ENCODE results near the gene AHRR.
"Not testable (repeated sequence)": the region's sequence is repeated elsewhere in the genome, so short reads cannot be mapped to it uniquely, and the experiment has no call there.

The AHRR gene

DNA sequence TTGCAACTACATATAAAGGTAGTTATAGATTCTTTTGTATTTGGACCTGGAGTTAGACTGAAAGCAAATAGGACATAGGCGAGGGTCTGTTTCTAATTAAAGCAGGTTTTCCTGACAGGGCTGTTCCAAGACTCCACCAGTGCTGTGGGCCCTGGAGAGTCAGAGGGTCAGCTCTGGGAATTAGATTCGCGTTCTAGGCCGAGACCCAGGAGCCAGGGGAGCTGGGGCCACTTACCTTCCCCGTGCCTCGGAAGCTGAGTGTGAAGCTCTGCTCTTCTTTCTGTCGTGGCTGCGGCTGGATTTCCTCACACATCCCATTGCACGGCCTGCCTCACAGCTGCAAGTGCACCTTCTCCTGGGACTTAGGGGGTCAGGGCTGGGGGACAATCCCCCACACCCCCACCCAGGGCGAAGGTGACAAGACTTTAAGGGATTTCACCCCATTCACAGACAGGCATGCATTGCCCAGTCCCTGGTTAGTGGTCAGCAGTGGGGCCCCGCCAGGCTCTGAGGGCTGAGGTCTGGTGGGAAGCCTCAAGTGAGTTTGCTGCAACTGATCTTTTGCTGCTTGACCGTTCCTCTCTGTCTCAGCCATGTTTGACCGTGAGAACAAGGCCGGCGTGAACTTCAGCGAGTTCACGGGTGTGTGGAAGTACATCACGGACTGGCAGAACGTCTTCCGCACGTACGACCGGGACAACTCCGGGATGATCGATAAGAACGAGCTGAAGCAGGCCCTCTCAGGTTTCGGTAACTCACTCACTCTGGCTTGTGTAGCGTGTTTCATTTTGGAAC, 15.3 kb upstream of the AHRR start:
- DNase-seq, result no peak

DNA sequence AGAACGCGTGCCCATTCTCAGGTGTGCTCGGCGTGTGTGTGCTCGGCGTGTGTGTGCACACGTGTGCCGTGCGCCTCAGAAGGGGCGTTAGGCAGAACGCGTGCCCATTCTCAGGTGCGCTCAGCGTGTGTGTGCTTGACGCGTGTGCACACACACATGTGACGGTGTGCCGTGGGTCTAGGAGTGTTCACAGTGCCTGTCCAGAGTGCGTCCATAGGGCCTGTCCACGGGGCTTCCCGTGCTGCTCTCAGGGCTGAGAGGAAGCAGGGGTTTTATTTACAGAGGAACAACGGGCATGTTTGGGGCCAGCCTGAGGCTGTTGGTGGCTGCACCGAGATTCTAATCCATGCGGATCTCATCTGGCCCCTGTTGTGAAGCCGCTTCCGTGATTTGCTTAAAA, 14.2 kb upstream of the AHRR start:
- no peak for DNase-seq

DNA sequence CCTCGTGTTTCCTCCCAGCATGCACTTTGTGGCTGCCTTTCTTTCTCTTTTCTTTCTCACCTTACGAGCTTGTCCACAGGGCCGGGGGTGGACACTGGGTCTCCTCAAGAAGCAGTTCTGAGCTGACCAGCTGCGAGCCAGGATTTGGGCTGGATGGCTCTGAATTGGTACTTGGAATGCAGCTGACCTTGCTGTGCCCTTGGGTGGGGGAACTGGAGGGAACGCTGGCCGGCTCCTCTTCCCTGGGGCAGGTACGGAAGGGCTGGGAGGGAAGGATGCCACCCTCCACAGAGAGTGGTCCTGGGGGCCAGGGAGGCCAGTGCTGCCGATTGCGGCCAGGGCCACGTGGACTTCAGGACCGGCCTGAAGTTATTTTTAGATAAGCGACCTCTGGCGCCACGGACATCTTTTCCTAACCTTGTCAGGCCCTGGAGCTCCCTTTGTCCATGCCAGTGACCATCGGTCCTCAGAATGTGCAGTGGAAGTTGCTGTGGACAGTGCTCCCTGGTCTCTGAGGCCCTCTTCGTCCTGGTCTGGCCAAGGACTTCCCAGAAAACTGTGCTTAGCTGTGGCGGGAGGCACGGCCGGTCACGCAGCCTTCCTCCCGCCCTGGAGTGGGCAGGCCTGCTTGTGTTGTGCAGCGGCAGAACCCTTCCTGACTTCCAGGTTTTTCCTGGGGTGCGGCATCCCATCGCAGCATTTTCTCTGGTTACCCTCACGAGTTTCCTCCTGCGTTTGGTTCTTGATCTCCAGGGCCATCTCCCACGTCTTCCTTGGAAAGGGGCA, 13.5 kb upstream of the AHRR start:
- DNase-seq, result no peak

DNA sequence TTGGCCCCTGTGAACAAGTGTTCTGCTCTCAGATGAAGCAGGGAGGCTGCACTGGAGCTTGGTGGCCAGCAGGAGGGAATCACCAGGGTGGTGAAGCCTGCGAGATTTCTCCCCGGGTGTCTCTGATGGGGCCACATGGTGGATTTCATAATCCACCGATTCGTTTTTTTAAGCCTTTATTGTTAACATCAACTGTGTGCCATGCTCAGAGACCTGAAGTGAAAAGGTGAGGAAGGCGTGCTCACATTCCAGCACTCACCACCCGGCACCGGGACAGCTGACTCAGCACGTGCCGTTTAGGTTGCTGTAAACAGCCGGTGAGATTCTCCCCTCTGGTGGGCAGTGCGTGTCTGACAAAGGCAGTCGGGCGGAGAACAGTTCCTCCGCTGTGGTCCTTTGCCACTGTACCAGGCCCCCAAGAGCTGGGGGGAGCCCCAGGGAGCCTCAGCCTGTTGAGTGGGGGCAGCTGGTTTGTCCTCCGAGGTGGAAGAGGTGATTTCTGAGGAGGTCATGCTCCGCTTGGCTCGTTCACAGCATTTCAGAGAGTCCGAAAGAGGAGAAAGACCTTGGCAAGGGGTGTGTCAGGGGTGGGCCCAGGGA, 12.7 kb upstream of the AHRR start:
- no peak for DNase-seq

DNA sequence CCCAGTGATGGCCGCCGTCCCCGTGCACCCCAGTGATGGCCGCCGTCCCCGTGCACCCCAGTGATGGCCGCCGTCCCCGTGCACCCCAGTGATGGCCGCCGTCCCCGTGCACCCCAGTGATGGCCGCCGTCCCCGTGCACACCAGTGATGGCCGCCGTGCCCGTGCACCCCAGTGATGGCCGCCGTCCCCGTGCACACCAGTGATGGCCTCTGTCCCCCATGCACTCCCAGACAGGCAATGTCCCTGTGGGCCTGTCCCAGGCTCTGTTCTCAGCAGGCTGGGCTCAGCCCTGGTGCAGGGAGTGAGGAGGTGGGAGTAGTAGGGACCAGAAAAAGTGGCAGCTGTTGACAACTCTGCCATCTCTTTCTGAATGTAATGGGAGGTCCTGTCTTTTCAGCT, 11.7 kb upstream of the AHRR start:
- not testable (repeated sequence) for DNase-seq

DNA sequence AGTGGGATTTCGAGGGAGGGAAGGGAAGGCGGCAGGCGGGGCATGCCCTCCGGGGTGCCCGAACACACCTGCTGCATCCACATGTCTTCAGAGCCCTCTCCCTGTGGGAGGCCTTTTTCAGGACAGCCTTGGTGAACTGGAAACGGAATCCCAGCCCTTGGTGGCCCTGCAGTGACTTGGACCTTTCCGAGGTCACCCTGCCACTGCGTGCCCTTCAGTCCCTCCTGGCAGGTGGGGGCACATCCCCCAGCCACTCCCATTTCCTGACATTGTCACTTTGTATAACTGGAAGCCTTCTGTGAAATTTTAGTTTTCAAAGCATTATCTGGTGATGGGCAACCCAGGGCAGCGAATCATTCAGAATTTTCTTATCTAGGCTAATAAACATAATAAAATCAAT, 11.0 kb upstream of the AHRR start:
- DNase-seq, result no peak

DNA sequence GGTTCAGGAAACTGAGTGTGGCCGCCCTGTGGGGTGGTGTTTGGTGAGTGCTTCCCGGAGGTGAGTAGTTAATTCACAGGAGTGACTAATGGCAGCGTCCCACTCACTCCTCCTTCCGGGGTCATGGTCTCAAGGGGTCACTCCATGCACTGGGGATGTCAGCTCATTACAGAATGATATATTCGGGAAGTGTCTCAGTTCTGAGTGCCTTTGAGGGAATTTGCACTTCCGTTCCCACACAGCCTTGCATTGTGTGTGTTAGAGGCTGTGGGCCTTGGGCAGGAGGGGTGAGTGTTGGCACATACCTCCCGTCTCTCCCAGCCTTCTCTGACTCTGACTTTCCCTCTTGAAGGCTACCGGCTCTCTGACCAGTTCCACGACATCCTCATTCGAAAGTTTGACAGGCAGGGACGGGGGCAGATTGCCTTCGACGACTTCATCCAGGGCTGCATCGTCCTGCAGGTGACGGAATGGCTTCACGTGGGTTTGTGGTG, 10.5 kb upstream of the AHRR start:
- DNase-seq, result no peak

DNA sequence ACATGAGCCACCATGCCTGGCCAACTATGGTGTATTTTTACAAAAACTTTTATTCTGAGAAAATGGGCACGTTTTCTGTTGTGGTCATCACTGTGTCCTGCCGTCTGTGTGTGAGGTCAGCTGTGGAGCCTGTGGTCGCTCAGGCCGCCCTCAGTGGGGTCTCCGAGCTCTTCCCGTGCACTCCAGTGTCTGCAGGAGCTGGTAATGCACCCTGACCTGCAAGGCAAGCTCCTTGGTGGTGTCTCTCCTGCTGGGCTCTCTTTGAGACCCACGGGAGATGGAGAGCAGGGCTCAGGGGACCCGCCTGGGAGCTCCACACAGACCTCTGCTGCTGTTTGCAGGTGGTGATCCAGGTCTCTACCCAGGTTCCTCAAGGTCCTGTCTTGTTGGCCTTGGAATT, 9.6 kb upstream of the AHRR start:
- no peak for DNase-seq

DNA sequence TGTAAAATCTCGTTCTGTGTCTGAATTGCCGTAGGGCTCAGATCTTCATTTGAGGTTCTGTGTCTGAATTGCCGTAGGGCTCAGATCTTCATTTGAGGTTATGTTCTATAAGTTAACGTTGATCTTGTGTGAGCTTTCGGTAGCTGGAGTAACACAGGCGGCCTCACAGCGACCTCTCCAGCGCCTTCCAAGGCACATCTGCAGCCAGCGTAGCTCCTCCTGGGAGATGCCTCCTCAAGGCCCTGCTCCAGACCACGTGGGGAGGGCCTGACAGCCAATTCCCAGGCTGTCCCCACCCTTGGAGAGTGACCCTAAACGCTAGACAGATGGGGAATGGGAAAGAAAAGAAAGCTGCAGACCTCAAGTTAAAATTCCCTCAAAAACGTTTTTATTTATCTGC, 8.7 kb upstream of the AHRR start:
- no peak for DNase-seq

DNA sequence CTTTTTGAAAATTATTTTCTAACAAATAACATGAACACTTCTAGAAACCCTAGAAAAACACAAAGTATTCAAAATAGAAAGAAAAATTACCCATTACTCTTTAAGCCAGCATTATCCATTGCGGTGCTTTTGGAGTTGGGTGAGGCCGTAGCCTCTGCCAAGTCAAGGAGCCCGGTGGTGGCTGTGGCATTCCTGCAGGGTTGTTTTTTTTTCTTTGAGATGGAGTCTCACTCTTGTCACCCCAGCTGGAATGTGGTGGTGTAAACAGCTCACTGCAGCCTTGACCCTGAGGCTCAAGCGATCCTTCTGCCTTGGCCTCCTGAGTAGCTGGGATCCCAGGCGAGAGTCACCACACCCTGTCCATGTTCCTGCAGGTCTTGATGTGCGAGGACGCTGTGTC, 8.2 kb upstream of the AHRR start:
- DNase-seq, result no peak

DNA sequence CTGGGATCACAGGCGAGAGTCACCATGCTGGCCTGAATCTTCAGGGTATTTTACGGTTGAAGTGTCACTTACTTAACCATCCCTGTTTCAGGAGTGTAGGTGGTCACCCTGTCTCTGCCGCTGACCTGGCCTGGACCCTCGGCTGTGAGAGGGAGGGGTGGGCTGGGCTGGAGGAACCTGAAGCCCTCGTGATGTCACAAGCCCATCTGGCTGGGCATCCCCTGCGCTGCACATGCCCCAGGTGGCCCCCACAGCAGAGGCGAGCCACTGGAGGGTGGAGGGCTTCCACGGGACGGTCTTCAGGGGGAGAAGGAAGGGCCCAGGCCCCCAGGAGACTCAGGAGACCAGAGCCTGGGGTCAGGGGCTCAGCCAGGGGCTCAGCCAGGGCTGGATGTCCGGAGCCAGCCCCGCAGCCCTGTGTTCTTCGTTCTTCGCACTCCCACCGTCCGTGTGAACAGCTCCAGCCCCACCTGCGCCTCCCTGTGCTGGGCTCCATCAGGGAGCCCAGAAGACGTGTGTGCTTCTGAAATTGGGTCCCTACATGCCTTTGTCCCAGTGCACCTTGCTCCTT, 7.6 kb upstream of the AHRR start:
- DNase-seq, result no peak

DNA sequence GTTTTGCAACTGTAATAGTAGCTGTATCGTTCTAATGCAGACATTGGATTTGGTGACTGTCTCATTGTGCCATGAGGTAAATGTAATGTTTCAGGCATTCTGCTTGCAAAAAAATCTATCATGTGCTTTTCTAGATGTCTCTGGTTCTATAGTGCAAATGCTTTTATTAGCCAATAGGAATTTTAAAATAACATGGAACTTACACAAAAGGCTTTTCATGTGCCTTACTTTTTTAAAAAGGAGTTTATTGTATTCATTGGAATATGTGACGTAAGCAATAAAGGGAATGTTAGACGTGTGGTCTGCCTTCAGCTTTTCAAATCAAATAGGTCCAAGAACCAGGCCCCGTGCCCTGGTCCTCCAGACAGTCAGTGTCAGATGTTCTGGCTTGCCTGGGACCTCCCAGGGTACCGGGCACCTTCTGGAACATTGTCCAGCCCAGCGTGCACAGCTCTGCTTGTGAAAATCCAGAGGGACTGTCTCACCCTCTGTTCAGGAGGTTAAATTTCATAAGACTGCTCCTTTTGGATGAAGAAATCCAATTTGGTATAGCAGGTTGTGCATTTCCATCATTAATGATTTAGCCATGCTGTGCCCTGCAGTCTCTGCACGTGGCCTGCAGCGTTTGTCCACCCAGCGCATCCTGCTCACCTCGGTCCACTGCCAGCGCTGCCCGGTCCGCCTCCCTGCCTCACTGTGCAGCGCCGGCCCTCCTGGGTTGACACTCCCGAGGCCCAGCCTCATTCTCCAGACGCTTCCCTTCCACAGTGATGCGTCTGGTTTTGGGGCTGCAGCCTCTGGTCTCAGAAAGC, 6.6 kb upstream of the AHRR start:
- no peak for DNase-seq

DNA sequence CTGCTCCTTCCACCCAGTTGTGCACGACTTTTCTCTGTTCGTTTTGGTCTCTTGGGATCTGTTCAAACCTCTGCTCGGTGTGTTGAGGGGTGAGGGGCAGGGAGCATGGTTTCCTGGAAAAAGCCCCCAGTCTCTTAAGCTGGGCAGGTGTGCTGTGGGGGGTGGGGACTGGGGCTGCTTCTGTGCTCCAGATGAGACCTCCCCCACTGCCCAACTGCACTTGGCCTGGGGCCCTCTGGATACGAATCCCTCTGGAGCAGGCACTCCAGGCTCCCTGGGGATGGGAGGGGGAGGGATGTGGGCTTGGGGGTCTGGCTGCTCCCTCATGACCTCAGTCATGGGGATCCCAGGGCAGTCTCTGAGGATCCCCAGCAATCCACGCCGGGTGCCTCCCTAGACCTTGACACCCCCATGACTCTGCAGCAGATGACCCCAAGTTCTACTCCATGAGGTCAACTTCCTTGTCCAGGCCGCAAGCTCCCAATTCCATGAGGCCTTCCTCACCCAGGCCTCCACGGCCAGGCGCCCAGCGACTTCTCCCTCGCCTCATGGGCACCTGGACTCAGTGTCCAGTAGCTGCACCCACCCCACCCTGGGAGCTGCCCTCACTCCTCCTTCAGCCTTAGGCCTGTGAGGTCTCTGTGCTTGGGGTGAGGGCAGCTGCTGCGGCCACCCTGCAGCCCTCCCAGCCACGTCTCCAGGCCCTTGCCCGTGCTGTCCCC, 5.9 kb upstream of the AHRR start:
- DNase-seq, result no peak

DNA sequence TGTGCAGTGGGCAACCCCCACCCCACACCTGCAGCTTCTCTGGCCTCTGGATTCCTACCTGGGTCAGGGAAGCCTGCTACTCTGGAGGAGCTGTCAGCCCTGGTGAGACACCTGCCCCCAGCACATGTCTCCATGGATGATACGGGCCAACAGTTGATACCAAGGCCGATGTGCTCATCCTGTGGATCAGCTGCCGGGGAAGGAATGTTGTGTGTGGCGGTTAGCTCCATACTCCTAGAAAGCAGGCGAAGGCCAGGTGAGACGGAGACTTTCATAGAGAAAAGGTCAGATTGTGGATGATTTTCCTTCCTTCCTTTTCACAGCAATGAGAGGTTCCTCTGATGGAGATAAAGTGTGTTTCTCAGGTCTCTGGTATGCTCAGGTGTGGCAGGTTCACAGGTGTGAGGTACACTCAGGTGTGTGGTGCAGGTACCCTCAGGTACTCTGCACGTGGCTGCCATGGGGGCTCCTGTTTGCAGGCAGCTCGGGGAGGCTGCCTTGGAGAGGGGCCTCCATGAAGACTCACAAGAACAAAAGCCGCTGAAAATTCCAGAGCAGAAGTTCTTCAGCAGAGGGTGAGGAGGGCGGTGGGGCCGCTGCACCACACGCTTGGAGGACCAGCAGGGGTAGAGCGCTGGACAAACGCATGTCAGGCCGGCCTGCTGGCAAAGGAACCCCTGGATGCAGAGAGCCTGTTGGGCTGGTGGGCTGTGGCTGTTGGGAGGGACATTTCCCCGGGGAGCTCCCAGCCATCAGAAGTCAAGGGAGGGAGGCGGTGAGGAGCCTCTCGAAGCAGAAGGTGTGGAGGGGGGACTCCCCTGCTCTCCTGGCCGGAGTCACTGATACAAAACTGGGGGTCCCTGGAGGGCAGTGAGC, 5.1 kb upstream of the AHRR start:
- no peak for DNase-seq

DNA sequence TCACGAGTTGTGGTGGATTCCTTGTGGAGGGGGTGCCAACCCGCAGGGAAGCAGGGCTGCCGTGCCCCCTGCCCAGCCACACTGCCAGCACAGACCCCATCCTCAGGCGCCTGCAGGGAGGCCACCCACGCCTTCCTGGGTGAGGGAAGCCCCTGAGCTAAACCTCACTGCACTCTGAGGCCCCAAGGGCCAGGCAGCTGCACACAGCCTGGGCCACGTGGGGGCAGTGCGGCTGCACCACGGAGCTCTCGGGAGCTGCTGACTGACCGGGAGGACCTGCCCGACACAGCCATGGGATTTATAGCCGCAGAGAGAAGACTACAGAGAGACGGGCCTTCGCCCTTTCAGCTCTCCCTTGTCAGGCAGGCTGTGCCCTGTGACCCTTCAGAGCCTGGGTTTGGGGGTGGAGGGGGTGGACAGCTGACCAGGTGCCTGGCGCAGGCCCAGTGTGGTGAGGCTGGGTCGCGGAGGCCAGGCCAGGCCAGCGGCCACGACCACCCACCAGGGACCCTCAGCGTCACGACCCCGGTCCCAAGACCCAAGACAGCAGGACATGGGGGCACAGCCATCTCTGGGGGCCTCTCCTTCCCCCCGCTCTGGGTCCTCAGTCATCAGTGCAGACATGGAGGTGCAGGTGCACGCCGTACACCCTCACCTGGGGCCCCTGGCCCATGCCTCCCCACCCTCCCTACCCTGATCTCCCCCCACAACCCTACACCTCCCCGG, 4.3 kb upstream of the AHRR start:
- DNase-seq, result no peak

DNA sequence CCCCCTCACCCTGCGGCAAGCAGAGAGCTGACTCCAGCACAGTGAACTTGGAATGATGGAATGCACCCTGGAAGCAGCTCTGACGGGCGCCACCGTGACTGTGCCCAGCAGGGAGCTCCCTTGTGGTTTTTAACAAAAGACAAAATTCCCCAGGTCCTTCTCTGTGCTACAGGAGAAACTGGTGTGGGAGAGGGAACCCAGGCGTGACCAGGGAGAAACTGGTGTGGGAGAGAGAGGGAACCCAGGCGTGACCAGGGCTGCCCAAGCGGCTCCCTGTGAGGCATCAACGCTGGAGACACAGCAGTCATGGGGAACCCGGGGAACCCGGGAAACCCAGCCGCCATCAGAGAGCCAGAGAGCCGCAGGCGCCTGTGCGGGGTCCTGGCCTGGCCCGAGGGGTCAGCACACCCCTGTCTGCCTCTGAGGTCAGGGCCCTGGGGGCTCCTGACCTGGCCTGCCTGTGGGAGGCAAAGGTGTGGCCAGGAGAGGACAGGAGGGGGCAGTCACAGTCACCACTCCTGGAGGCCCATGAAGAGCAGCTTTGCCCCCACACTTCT, 3.1 kb upstream of the AHRR start:
- DNase-seq, result no peak

DNA sequence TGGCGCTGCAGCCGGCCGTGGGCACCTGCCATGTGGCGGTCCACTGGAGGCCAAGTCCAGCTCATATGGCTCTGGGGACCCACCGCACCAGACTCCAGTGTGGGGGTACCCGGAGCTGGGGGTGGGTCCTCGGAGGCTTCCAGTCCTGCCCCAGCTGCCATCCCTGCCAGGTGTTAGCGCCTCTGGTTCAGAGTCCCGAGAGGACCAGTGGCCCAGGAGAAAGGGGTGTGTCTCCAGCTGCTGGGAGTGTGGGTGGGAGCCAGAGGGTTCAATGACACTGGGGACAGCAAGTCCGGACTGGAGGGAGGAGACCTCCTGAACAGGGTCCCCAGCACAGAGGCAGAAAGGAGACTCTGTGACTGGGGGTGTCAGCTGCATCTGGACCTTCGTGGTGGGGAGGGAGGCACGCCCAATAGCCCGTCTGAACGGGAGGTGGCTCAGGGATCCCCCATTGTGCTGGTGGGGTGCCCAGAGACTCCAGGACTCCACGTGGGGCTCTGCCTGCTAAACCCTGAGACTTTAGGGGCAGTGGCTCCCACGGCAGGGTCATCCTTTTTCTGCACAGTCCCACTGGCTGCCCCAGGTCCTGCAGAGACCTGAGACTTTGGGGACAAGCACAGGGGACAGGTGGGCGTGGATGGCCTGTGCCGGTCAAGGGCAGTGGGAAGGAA, 2.4 kb upstream of the AHRR start:
- DNase-seq, result no peak

DNA sequence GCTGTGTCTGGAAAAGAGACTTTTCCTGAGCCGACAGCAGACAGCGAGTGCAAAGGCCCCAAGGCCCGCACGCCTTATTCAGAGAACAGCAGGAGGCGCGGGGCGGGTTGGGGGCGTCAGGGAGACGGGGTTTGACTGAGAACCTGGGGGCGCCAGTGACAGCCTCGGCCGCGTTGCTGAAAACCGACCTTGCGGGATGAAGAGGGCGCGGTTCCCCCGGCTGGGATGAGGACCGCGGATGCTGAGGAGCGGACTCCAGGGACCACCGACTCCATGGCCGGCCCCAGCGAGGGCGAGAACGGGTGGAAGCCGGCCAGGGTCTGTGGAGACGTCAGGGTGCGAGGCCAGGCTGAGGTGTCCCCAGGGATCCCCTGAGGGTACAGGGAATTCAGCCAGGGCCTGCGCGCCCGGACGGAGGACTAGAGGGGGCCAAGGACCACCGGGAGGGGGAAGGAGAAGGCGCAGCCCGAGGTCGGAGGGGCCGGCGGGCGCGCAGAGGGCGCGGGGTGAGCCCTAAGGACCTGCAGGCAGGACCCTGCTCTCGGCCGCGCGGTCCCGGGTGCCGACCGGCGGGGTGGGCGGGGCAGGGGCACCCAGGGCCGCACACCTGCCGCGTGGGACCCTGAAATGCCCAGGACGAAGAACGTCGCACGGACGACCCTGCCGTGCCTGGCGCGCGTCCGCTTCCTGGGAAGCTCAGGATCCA, 837 bp upstream of the AHRR start:
- no peak for DNase-seq

Data from NK-92 treated with Interleukin-12 subunit alpha and Interleukin-12 subunit beta, amount 100 ng/mL, for 24 hours (cell line).